Measurements from ENCODE around the gene CRB1. TPM values are rescaled to one million over a fixed set of nuclear protein-coding genes. Genes with fewer than 3 reads are reported as not detected.

The CRB1 gene
- total RNA-seq, 1 experiment from 2014 or later: not detected

- Histone ChIP-seq H3K9me3 (ENCODE audit: low read length) (no peaks in the 10 kb centered on the region), H2AFZ (ENCODE audit: low read length) (no peak overlapping the region), H3K4me2 (ENCODE audit: low read depth, low read length, poor library complexity, severe bottlenecking) (no peak overlapping the region), H3K79me2 (ENCODE audit: low read length) (no peaks in the 10 kb centered on the region), H4K20me1 (ENCODE audit: insufficient read depth, low read depth, low read length) (no peaks in the 10 kb centered on the region), H3K9me2 (replicated peaks; ENCODE audit: insufficient read depth, low read length) (no peaks in the 10 kb centered on the region), H3K4me3 (ENCODE audit: low read length) (no peak overlapping the region), H3K36me3 (ENCODE audit: insufficient read depth, low read length) (no peaks in the 10 kb centered on the region), H3K27me3 (ENCODE audit: low read length) (no peaks in the 10 kb centered on the region), H3K27ac (ENCODE audit: low read length) (no peak overlapping the region), H3K4me1 (ENCODE audit: low read length) (no peaks in the 10 kb centered on the region), H3K9ac (ENCODE audit: low read length) (no peak overlapping the region)
- DNase-seq: no peak
Measured at GRCh38 chr1:197247465-197247864, 20.6 kb upstream of the CRB1 start.

- no peak for DNase-seq
- H3K27me3 ChIP-seq (ENCODE audit: low read length): no peaks in the 10 kb centered on the region
- H3K79me2 ChIP-seq (ENCODE audit: low read length): no peaks in the 10 kb centered on the region
- no peaks in the 10 kb centered on the region for H3K9me2 ChIP-seq (replicated peaks; ENCODE audit: insufficient read depth, low read length)
- H3K27ac ChIP-seq (ENCODE audit: low read length): no peak overlapping the region
- no peak overlapping the region for H3K4me2 ChIP-seq (ENCODE audit: low read depth, low read length, poor library complexity, severe bottlenecking)
- H3K4me3 ChIP-seq (ENCODE audit: low read length): no peak overlapping the region
- no peaks in the 10 kb centered on the region for H3K36me3 ChIP-seq (ENCODE audit: insufficient read depth, low read length)
- H4K20me1 ChIP-seq (ENCODE audit: insufficient read depth, low read depth, low read length): no peaks in the 10 kb centered on the region
- H2AFZ ChIP-seq (ENCODE audit: low read length): no peak overlapping the region
- no peak overlapping the region for H3K9ac ChIP-seq (ENCODE audit: low read length)
- no peaks in the 10 kb centered on the region for H3K9me3 ChIP-seq (ENCODE audit: low read length)
- H3K4me1 ChIP-seq (ENCODE audit: low read length): no peaks in the 10 kb centered on the region
Measured at GRCh38 chr1:197249324-197249723, 18.7 kb upstream of the CRB1 start.

- no peak for DNase-seq
- Histone ChIP-seq H3K36me3 (ENCODE audit: insufficient read depth, low read length) (no peaks in the 10 kb centered on the region), H2AFZ (ENCODE audit: low read length) (no peak overlapping the region)
Measured at GRCh38 chr1:197250616-197251015, 17.4 kb upstream of the CRB1 start.

GRCh38 chr1:197252973-197253372 lies 15.1 kb upstream of the CRB1 start:
- DNase-seq: no peak
- Histone ChIP-seq H4K20me1 (ENCODE audit: insufficient read depth, low read depth, low read length) (no peaks in the 10 kb centered on the region), H3K27ac (ENCODE audit: low read length) (no peak overlapping the region), H3K4me2 (ENCODE audit: low read depth, low read length, poor library complexity, severe bottlenecking) (no peak overlapping the region), H3K4me3 (ENCODE audit: low read length) (no peak overlapping the region), H3K36me3 (ENCODE audit: insufficient read depth, low read length) (no peaks in the 10 kb centered on the region), H3K9me3 (ENCODE audit: low read length) (no peaks in the 10 kb centered on the region), H3K9ac (ENCODE audit: low read length) (no peak overlapping the region), H3K79me2 (ENCODE audit: low read length) (no peaks in the 10 kb centered on the region), H2AFZ (ENCODE audit: low read length) (no peak overlapping the region), H3K27me3 (ENCODE audit: low read length) (no peaks in the 10 kb centered on the region), H3K9me2 (replicated peaks; ENCODE audit: insufficient read depth, low read length) (no peaks in the 10 kb centered on the region), H3K4me1 (ENCODE audit: low read length) (no peaks in the 10 kb centered on the region)

More at GRCh38 chr1:197250616-197251015, 17.4 kb upstream of the CRB1 start:
- Histone ChIP-seq H3K4me3 (ENCODE audit: low read length) (no peak overlapping the region), H3K27ac (ENCODE audit: low read length) (no peak overlapping the region), H3K79me2 (ENCODE audit: low read length) (no peaks in the 10 kb centered on the region), H3K27me3 (ENCODE audit: low read length) (no peaks in the 10 kb centered on the region), H3K4me1 (ENCODE audit: low read length) (no peaks in the 10 kb centered on the region), H3K4me2 (ENCODE audit: low read depth, low read length, poor library complexity, severe bottlenecking) (no peak overlapping the region), H4K20me1 (ENCODE audit: insufficient read depth, low read depth, low read length) (no peaks in the 10 kb centered on the region), H3K9ac (ENCODE audit: low read length) (no peak overlapping the region), H3K9me2 (replicated peaks; ENCODE audit: insufficient read depth, low read length) (no peaks in the 10 kb centered on the region), H3K9me3 (ENCODE audit: low read length) (no peaks in the 10 kb centered on the region)

- DNase-seq: no peak
- H3K4me1 ChIP-seq (ENCODE audit: low read length): no peaks in the 10 kb centered on the region
- H3K79me2 ChIP-seq (ENCODE audit: low read length): no peaks in the 10 kb centered on the region
- no peaks in the 10 kb centered on the region for H3K27me3 ChIP-seq (ENCODE audit: low read length)
- H4K20me1 ChIP-seq (ENCODE audit: insufficient read depth, low read depth, low read length): no peaks in the 10 kb centered on the region
- H2AFZ ChIP-seq (ENCODE audit: low read length): no peak overlapping the region
- no peaks in the 10 kb centered on the region for H3K9me2 ChIP-seq (replicated peaks; ENCODE audit: insufficient read depth, low read length)
- H3K9me3 ChIP-seq (ENCODE audit: low read length): no peaks in the 10 kb centered on the region
- no peak overlapping the region for H3K27ac ChIP-seq (ENCODE audit: low read length)
- H3K9ac ChIP-seq (ENCODE audit: low read length): no peak overlapping the region
- no peak overlapping the region for H3K4me3 ChIP-seq (ENCODE audit: low read length)
- no peaks in the 10 kb centered on the region for H3K36me3 ChIP-seq (ENCODE audit: insufficient read depth, low read length)
- H3K4me2 ChIP-seq (ENCODE audit: low read depth, low read length, poor library complexity, severe bottlenecking): no peak overlapping the region
Measured at GRCh38 chr1:197254866-197255265, 13.2 kb upstream of the CRB1 start.

- Histone ChIP-seq H3K4me2 (ENCODE audit: low read depth, low read length, poor library complexity, severe bottlenecking) (no peak overlapping the region), H3K4me3 (ENCODE audit: low read length) (no peak overlapping the region), H3K27ac (ENCODE audit: low read length) (no peak overlapping the region), H3K36me3 (ENCODE audit: insufficient read depth, low read length) (no peaks in the 10 kb centered on the region), H2AFZ (ENCODE audit: low read length) (no peak overlapping the region), H3K9me3 (ENCODE audit: low read length) (no peaks in the 10 kb centered on the region), H4K20me1 (ENCODE audit: insufficient read depth, low read depth, low read length) (no peaks in the 10 kb centered on the region), H3K4me1 (ENCODE audit: low read length) (no peaks in the 10 kb centered on the region), H3K79me2 (ENCODE audit: low read length) (no peaks in the 10 kb centered on the region), H3K9ac (ENCODE audit: low read length) (no peak overlapping the region), H3K27me3 (ENCODE audit: low read length) (no peaks in the 10 kb centered on the region), H3K9me2 (replicated peaks; ENCODE audit: insufficient read depth, low read length) (no peaks in the 10 kb centered on the region)
- no peak for DNase-seq
Measured at GRCh38 chr1:197264936-197265567, 3.0 kb upstream of the CRB1 start.

GRCh38 chr1:197269053-197269452 lies 1.0 kb downstream of the CRB1 start:
- Histone ChIP-seq H2AFZ (ENCODE audit: low read length) (no peak overlapping the region), H3K79me2 (ENCODE audit: low read length) (no peaks in the 10 kb centered on the region), H3K9me2 (replicated peaks; ENCODE audit: insufficient read depth, low read length) (no peaks in the 10 kb centered on the region), H3K4me3 (ENCODE audit: low read length) (no peak overlapping the region), H3K4me2 (ENCODE audit: low read depth, low read length, poor library complexity, severe bottlenecking) (no peak overlapping the region), H4K20me1 (ENCODE audit: insufficient read depth, low read depth, low read length) (no peaks in the 10 kb centered on the region), H3K27ac (ENCODE audit: low read length) (no peak overlapping the region), H3K27me3 (ENCODE audit: low read length) (no peaks in the 10 kb centered on the region), H3K9ac (ENCODE audit: low read length) (no peak overlapping the region), H3K36me3 (ENCODE audit: insufficient read depth, low read length) (no peaks in the 10 kb centered on the region), H3K9me3 (ENCODE audit: low read length) (no peaks in the 10 kb centered on the region), H3K4me1 (ENCODE audit: low read length) (no peaks in the 10 kb centered on the region)
- no peak for DNase-seq

- H2AFZ ChIP-seq (ENCODE audit: low read length): no peak overlapping the region
- H3K27ac ChIP-seq (ENCODE audit: low read length): no peak overlapping the region
- H3K79me2 ChIP-seq (ENCODE audit: low read length): no peaks in the 10 kb centered on the region
- H3K4me2 ChIP-seq (ENCODE audit: low read depth, low read length, poor library complexity, severe bottlenecking): no peak overlapping the region
- H3K4me3 ChIP-seq (ENCODE audit: low read length): no peak overlapping the region
- H3K4me1 ChIP-seq (ENCODE audit: low read length): no peaks in the 10 kb centered on the region
- no peak for DNase-seq
- H3K9ac ChIP-seq (ENCODE audit: low read length): no peak overlapping the region
- no peaks in the 10 kb centered on the region for H3K9me2 ChIP-seq (replicated peaks; ENCODE audit: insufficient read depth, low read length)
- no peaks in the 10 kb centered on the region for H3K9me3 ChIP-seq (ENCODE audit: low read length)
- H3K36me3 ChIP-seq (ENCODE audit: insufficient read depth, low read length): no peaks in the 10 kb centered on the region
- no peaks in the 10 kb centered on the region for H4K20me1 ChIP-seq (ENCODE audit: insufficient read depth, low read depth, low read length)
- H3K27me3 ChIP-seq (ENCODE audit: low read length): no peaks in the 10 kb centered on the region
Measured at GRCh38 chr1:197272791-197273190, 4.7 kb downstream of the CRB1 start.

Data from Karpas-422 (cell line).